ENCODE data around the gene PSMB7. TPM values are rescaled to one million over a fixed set of nuclear protein-coding genes. Genes with fewer than 3 reads are reported as not detected.

Gene PSMB7
- total and polyA plus RNA-seq, 11 donors: 149 to 281 (median 176) TPM

DNA sequence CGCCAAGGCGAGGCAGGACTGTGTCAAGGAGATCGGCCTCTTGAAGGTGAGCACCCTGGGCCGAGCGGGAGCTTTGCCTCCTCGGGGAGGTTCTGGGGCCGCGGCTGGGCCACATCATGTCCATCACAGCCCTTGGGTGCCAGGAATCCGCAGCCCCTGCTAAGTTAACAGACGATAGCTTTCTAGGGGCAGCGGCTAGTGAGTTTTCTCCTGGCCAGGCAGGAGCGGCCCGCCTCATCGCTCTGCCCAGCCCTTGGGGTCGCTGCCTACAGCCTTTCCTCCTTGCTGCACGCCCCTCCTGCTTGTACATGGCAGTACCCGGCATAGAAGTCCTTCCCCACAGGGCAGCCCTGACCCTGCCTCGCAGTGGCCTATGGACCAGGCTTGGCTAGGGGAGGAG, 101.3 kb downstream of the PSMB7 start:
- peak in 1 of 5 donors; percentile 57 for DNase-seq
- ATAC-seq: no peak
- H3K27me3 ChIP-seq: no peaks in the 10 kb centered on the region
- H3K4me3 ChIP-seq: no peak overlapping the region
- intact Hi-C loops (cut with DNase I): loop anchor here in 1 of 10 donors (10.0 kb wide), 1 partner anchor 49 kb away; no protein-coding TSS in a partner anchor
- H3K27ac ChIP-seq: no peak overlapping the region
- H3K4me1 ChIP-seq: no peaks in the 10 kb centered on the region
- WGBS, 4 donors: 88 to 96% (median 95%) methylated on average over 18 of the region's 18 CpGs
- no peak for TF ChIP-seq POLR2A (IDR thresholded peaks at IDR 0.05)
- TF ChIP-seq, protein P1, sequence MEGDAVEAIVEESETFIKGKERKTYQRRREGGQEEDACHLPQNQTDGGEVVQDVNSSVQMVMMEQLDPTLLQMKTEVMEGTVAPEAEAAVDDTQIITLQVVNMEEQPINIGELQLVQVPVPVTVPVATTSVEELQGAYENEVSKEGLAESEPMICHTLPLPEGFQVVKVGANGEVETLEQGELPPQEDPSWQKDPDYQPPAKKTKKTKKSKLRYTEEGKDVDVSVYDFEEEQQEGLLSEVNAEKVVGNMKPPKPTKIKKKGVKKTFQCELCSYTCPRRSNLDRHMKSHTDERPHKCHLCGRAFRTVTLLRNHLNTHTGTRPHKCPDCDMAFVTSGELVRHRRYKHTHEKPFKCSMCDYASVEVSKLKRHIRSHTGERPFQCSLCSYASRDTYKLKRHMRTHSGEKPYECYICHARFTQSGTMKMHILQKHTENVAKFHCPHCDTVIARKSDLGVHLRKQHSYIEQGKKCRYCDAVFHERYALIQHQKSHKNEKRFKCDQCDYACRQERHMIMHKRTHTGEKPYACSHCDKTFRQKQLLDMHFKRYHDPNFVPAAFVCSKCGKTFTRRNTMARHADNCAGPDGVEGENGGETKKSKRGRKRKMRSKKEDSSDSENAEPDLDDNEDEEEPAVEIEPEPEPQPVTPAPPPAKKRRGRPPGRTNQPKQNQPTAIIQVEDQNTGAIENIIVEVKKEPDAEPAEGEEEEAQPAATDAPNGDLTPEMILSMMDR (IDR thresholded peaks at IDR 0.05): no peak
- peaks cover 0 to 85% (median 8%) of the 10 kb centered on the region in 9 donors for H3K36me3 ChIP-seq
- H3K9me3 ChIP-seq: no peaks in the 10 kb centered on the region

GRCh38 chr9:124312290-124313265, 102.7 kb downstream of the PSMB7 start:
- peaks cover 0 to 83% (median 8%) of the 10 kb centered on the region in 9 donors for H3K36me3 ChIP-seq
- intact Hi-C loops (cut with DNase I): loop anchor here in 1 of 10 donors (10.0 kb wide), 1 partner anchor 48 kb away; no protein-coding TSS in a partner anchor
- H3K27ac ChIP-seq: no peak overlapping the region
- no peak for DNase-seq
- no peaks in the 10 kb centered on the region for H3K9me3 ChIP-seq
- ATAC-seq: no peak
- H3K4me3 ChIP-seq: no peak overlapping the region
- TF ChIP-seq POLR2A (IDR thresholded peaks at IDR 0.05): no peak
- TF ChIP-seq, protein P1 (IDR thresholded peaks at IDR 0.05): no peak
- 86 to 91% (median 89%) methylated on average over 22 to 27 of the region's 27 CpGs for WGBS, 4 donors
- no peaks in the 10 kb centered on the region for H3K4me1 ChIP-seq
- H3K27me3 ChIP-seq: no peaks in the 10 kb centered on the region

- H3K4me1 ChIP-seq: peaks cover 0 to under 1% (median 0%) of the 10 kb centered on the region in 12 donors
- H3K4me3 ChIP-seq: no peak overlapping the region
- ATAC-seq (no peak), DNase-seq (no peak)
- peaks cover 0 to 71% (median 8%) of the 10 kb centered on the region in 9 donors for H3K36me3 ChIP-seq
- WGBS, 4 donors: 92 to 96% (median 95%) methylated on average over 4 to 5 of the region's 5 CpGs
- no peaks in the 10 kb centered on the region for H3K27me3 ChIP-seq
- H3K27ac ChIP-seq: no peak overlapping the region
- intact Hi-C loops (cut with DNase I): loop anchor here in 1 of 10 donors (10.0 kb wide), 1 partner anchor 46 kb away; no protein-coding TSS in a partner anchor
- no peaks in the 10 kb centered on the region for H3K9me3 ChIP-seq
- TF ChIP-seq, protein P1 (IDR thresholded peaks at IDR 0.05): no peak
- no peak for TF ChIP-seq POLR2A (IDR thresholded peaks at IDR 0.05)
These were observed 104.0 kb downstream of the PSMB7 start for GRCh38 chr9:124311283-124311682.

DNA sequence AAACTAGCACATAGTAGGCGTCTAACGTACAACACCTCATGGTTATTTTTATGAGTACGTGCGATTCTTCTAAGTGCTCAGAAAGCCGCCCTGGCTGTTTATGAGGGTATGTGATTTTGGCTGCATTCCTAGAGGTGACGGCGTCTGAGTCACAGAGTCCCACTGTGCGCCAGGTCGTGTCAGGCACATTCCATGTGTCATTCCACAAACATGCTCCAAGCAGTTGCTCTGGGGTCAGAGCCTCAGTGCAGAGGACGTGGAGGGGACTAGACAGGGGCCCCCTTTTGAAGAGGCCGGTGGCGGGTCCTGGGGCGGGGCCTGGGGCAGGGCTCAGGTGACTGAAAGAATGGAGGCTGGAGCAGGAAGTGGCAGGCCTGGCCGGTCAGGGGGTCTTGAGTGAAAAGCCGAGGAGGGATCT, 105.6 kb downstream of the PSMB7 start:
- Histone ChIP-seq H3K4me3 (no peak overlapping the region), H3K27me3 (no peaks in the 10 kb centered on the region), H3K4me1 (peaks cover 0 to 9% (median 0%) of the 10 kb centered on the region in 12 donors), H3K36me3 (peaks cover 0 to 60% (median 0%) of the 10 kb centered on the region in 9 donors), H3K9me3 (no peaks in the 10 kb centered on the region), H3K27ac (no peak overlapping the region)
- DNase-seq: no peak
- 78 to 85% (median 80%) methylated on average over 9 to 15 of the region's 15 CpGs for WGBS, 4 donors
- TF ChIP-seq, protein P1 (IDR thresholded peaks at IDR 0.05): no peak
- no peak for TF ChIP-seq POLR2A (IDR thresholded peaks at IDR 0.05)
- peak in 3 of 4 donors; percentile 56 to 78 (median 73) for ATAC-seq
- intact Hi-C loops (cut with DNase I): loop anchor here in 1 of 10 donors (10.0 kb wide), 1 partner anchor 45 kb away; no protein-coding TSS in a partner anchor

All from heart left ventricle (tissue), 16 donors.